HEK293 (cell line): Measurements from ENCODE around the gene AMBRA1.

ENCODE experiments used
- CTCF ChIA-PET: fragments of 350-600 bp; formaldehyde crosslinking; extraction: SDS; loops from one replicate; lab custom pipeline; 2021; ENCODE audit warnings: antibody characterized with exemption; lab: Yijun Ruan, JAX
- POLR2A ChIA-PET: fragments of 300-600 bp; formaldehyde crosslinking; extraction: SDS; loops from one replicate; lab custom pipeline; 2020; ENCODE audit warnings: antibody characterized with exemption, inconsistent platforms; lab: Yijun Ruan, JAX
- H3K27ac ChIP-seq: fragments of 200-500 bp; sonication (Bioruptor generic); 2 replicates; pipeline ENCODE4 v1.5.1; 2014; ENCODE audit warnings: low read depth, low read length, control low read depth, inconsistent platforms; ENCODE audit errors: extremely low read depth
- H3K36me3 ChIP-seq, 2 experiments: fragments of 200-500 bp in 1 of 2; sonication (Bioruptor generic) in 1 of 2; 1 replicate in 1 of 2; 2 replicates in 1 of 2; pipeline ENCODE4 v1.5.1; 2014 to 2017; ENCODE audit warnings: inconsistent platforms in 2 of 2, low read length in 2 of 2; ENCODE audit not compliant: control insufficient read depth in 2 of 2, insufficient read depth in 1 of 2
- H3K4me1 ChIP-seq: fragments of 200-500 bp; sonication (Bioruptor generic); 2 replicates; pipeline ENCODE4 v1.5.1; 2014; ENCODE audit warnings: mild to moderate bottlenecking, low read length, inconsistent platforms; ENCODE audit not compliant: control insufficient read depth, insufficient read depth
- H3K4me3 ChIP-seq: 2 replicates; pipeline ENCODE4 v1.5.1; 2011; ENCODE audit warnings: low read depth, mild to moderate bottlenecking, control low read depth, low read length, moderate library complexity
- H3K9me3 ChIP-seq: fragments of 200-500 bp; sonication (Bioruptor generic); 2 replicates; pipeline ENCODE4 v1.5.1; 2014; ENCODE audit warnings: low read depth, low read length, inconsistent platforms; ENCODE audit not compliant: control insufficient read depth, insufficient read depth
- KLF10 ChIP-seq: fragments of 450-650 bp; IDR thresholded peaks from 2 replicates; pipeline ENCODE4 v1.5.1; 2018; ENCODE audit warnings: missing biosample characterization, mild to moderate bottlenecking, missing genetic modification characterization
- OSR2 ChIP-seq: fragments of 450-650 bp; formaldehyde crosslinking; IDR thresholded peaks from 2 replicates; pipeline ENCODE4 v1.5.1; 2016; ENCODE audit warnings: missing biosample characterization, missing genetic modification characterization
- PRDM10 ChIP-seq: fragments of 450-650 bp; formaldehyde crosslinking; IDR thresholded peaks from 2 replicates; pipeline ENCODE4 v1.5.1; 2016; ENCODE audit warnings: missing biosample characterization, missing genetic modification characterization
- PRDM6 ChIP-seq: fragments of 450-650 bp; formaldehyde crosslinking; IDR thresholded peaks from 2 replicates; pipeline ENCODE4 v1.5.1; 2017; ENCODE audit warnings: missing biosample characterization, missing genetic modification characterization
- WT1 ChIP-seq: fragments of 450-650 bp; formaldehyde crosslinking; IDR thresholded peaks from 2 replicates; pipeline ENCODE4 v1.5.1; 2016; ENCODE audit warnings: missing biosample characterization, missing genetic modification characterization
- ZNF292 ChIP-seq: fragments of 450-650 bp; formaldehyde crosslinking; IDR thresholded peaks from 2 replicates; pipeline ENCODE4 v1.5.1; 2016; ENCODE audit warnings: low read depth, missing biosample characterization, missing genetic modification characterization, borderline replicate concordance
- ZNF350 ChIP-seq: fragments of 450-650 bp; formaldehyde crosslinking; IDR thresholded peaks from 2 replicates; pipeline ENCODE4 v1.5.0; 2017; ENCODE audit warnings: missing biosample characterization, mild to moderate bottlenecking, missing genetic modification characterization
- ZNF514 ChIP-seq: fragments of 450-650 bp; formaldehyde crosslinking; IDR thresholded peaks from 2 replicates; pipeline ENCODE4 v1.5.1; 2016; ENCODE audit warnings: missing biosample characterization, missing genetic modification characterization
- ZNF558 ChIP-seq: fragments of 450-650 bp; formaldehyde crosslinking; IDR thresholded peaks from 2 replicates; pipeline ENCODE4 v1.5.1; 2016; ENCODE audit warnings: missing biosample characterization, missing genetic modification characterization
- ZNF560 ChIP-seq: fragments of 450-650 bp; formaldehyde crosslinking; IDR thresholded peaks from 2 replicates; pipeline ENCODE4 v1.5.1; 2017; ENCODE audit warnings: missing biosample characterization, missing genetic modification characterization, borderline replicate concordance
- ZNF623 ChIP-seq: fragments of 450-650 bp; formaldehyde crosslinking; IDR thresholded peaks from 2 replicates; pipeline ENCODE4 v1.5.1; 2016; ENCODE audit warnings: missing biosample characterization, missing genetic modification characterization
- ZNF664 ChIP-seq: fragments of 450-650 bp; formaldehyde crosslinking; IDR thresholded peaks from 2 replicates; pipeline ENCODE4 v1.5.1; 2016; ENCODE audit warnings: missing biosample characterization, missing genetic modification characterization
- ZSCAN16 ChIP-seq: fragments of 450-650 bp; formaldehyde crosslinking; IDR thresholded peaks from 2 replicates; pipeline ENCODE4 v1.5.1; 2016; ENCODE audit warnings: missing biosample characterization, missing genetic modification characterization
- TF ChIP-seq, protein P1 (sequence below): fragments of 450-650 bp; formaldehyde crosslinking; IDR thresholded peaks from 2 replicates; pipeline ENCODE4 v1.5.1; 2016; ENCODE audit warnings: missing biosample characterization, missing genetic modification characterization
- TF ChIP-seq, protein P2 (sequence below): fragments of 450-650 bp; formaldehyde crosslinking; IDR thresholded peaks from 2 replicates; pipeline ENCODE4 v1.5.1; 2017; ENCODE audit warnings: missing biosample characterization, missing genetic modification characterization

AMBRA1 gene

DNA sequence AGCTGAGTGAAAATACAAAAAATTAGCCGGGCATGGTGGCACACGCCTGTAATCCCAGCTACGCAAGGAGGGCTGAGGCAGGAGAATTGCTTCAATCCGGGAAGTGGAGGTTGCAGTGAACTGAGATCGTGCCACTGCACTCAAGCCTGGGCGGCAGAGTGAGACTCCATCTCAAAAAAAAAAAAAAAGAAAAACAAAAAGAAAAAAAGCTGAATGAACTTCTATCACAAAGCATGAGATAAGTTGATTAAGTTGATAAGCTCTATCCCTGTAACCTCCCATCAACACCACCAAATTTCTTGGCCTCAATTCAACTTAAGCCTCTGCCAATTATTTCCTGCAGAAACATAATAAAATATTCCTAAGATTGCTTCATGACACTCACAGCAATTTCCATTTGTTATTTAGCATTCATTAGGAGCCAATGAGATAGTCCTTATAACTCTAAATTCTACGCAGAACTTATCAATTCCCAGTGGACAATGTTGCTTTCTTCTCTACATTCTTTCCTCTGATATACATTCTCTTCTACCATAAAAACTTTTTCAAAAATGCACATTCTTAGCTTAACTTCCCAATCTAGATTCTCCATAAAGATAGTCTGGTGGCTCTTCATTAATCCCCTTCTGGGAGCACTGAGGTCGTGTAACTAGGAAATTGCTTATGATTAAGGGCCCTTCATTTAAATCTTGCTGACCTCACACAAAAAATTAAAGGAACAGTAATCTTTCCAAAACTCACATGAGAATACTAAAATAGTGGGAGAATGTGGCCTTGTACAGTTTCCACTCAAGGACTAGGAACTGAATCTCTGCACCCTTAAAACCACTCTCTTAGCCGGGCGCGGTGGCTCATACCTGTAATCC lies 2.9 kb downstream of the AMBRA1 start (continued):
- TF ChIP-seq PRDM10 (tag by site-specific recombination) (peak; percentile 76), WT1 (tag by site-specific recombination) (peak; percentile 26; the same call in 1 of the 2 replicates), ZNF350 (tag by site-specific recombination) (no peak), ZNF623 (tag by site-specific recombination) (no peak), ZNF558 (no peak), ZNF560 (no peak), ZNF292 (no peak), ZSCAN16 (tag by site-specific recombination) (no peak)
- TF ChIP-seq, protein P1, sequence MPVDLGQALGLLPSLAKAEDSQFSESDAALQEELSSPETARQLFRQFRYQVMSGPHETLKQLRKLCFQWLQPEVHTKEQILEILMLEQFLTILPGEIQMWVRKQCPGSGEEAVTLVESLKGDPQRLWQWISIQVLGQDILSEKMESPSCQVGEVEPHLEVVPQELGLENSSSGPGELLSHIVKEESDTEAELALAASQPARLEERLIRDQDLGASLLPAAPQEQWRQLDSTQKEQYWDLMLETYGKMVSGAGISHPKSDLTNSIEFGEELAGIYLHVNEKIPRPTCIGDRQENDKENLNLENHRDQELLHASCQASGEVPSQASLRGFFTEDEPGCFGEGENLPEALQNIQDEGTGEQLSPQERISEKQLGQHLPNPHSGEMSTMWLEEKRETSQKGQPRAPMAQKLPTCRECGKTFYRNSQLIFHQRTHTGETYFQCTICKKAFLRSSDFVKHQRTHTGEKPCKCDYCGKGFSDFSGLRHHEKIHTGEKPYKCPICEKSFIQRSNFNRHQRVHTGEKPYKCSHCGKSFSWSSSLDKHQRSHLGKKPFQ (tag by site-specific recombination): no peak

GRCh38 chr11:46588915-46589314 lies 4.9 kb downstream of the AMBRA1 start:
- Histone ChIP-seq H3K36me3 (no peaks in the 10 kb centered on the region), H3K4me3 (no peak overlapping the region), H3K9me3 (no peaks in the 10 kb centered on the region), H3K27ac (no peak overlapping the region), H3K4me1 (peaks cover 6% of the 10 kb centered on the region; the same call in 1 of the 2 replicates)
- TF ChIP-seq OSR2 (tag by site-specific recombination): peak; percentile 63
- TF ChIP-seq PRDM6 (tag by site-specific recombination): peak; percentile 60; the same call in 1 of the 2 replicates
- peak; percentile 80 for TF ChIP-seq ZNF664 (tag by site-specific recombination)
- no peak for TF ChIP-seq ZNF514 (tag by site-specific recombination)
- TF ChIP-seq, protein P2, sequence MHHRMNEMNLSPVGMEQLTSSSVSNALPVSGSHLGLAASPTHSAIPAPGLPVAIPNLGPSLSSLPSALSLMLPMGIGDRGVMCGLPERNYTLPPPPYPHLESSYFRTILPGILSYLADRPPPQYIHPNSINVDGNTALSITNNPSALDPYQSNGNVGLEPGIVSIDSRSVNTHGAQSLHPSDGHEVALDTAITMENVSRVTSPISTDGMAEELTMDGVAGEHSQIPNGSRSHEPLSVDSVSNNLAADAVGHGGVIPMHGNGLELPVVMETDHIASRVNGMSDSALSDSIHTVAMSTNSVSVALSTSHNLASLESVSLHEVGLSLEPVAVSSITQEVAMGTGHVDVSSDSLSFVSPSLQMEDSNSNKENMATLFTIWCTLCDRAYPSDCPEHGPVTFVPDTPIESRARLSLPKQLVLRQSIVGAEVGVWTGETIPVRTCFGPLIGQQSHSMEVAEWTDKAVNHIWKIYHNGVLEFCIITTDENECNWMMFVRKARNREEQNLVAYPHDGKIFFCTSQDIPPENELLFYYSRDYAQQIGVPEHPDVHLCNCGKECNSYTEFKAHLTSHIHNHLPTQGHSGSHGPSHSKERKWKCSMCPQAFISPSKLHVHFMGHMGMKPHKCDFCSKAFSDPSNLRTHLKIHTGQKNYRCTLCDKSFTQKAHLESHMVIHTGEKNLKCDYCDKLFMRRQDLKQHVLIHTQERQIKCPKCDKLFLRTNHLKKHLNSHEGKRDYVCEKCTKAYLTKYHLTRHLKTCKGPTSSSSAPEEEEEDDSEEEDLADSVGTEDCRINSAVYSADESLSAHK (tag by site-specific recombination): 0 out of 2 replicates have a peak, but pooled peaks have one; percentile 10
- no peak for TF ChIP-seq KLF10 (tag by site-specific recombination)
- POLR2A ChIA-PET: no interaction called here
- CTCF ChIA-PET: no interaction called here
